ENCODE measurements around the gene UTP15. TPM values are rescaled to one million over a fixed set of nuclear protein-coding genes. Genes with fewer than 3 reads are reported as not detected.

The UTP15 gene
- total RNA-seq, 1 donor: 88.5 TPM

GRCh38 chr5:73599380-73599779, 33.8 kb downstream of the UTP15 start:
- Histone ChIP-seq H3K4me3 (ENCODE audit: low read length) (no peak overlapping the region), H3K4me1 (ENCODE audit: insufficient read depth, low read length) (no peaks in the 10 kb centered on the region), H3K27me3 (ENCODE audit: insufficient read depth, low read length) (no peaks in the 10 kb centered on the region), H3K9me3 (ENCODE audit: low read depth, low read length) (peaks cover 13% of the 10 kb centered on the region)

GRCh38 chr5:73603998-73604397, 38.5 kb downstream of the UTP15 start:
- no peaks in the 10 kb centered on the region for H3K4me1 ChIP-seq (ENCODE audit: insufficient read depth, low read length)
- H3K4me3 ChIP-seq (ENCODE audit: low read length): no peak overlapping the region
- no peaks in the 10 kb centered on the region for H3K27me3 ChIP-seq (ENCODE audit: insufficient read depth, low read length)
- peaks cover 13% of the 10 kb centered on the region for H3K9me3 ChIP-seq (ENCODE audit: low read depth, low read length)

DNA sequence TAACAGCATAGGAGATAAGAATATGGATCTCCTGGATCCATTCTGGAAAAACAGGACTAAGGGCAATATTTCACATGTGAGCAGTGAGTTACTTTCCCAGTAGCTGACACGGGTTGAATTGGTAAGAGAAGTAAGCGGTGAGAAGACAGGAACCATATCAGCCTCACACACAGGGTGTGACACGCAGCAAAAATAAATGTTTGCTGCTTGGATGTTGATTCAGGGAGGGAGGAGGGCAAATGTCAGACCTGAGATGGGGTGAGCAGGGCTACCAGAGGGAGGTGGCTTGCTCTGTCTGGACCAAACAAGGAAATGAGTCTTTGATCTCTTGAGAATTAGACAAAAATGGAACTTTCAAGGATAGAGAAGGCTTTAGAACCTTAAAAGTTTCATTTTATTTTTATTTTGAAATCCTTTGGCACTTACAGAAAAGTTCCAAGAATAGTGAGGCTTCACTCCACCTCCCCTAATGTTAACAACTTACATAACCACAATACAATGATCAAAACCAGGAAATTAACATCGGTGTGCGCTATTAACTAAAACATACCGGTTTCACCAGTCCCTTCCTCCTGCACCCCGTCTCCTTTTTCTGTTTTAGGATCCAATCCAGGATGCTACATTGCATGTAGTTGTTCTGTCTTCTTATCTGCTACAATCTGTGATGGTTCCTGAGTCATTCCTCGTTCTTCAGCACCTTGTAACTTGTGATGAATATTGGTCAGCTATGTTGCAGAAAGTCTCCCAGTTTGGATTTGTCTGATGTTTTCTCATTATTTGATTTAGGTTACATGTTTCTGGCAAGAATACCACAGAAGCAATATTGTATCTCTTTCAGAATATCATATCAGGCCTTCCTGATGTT, 39.9 kb downstream of the UTP15 start:
- Histone ChIP-seq H3K4me1 (ENCODE audit: insufficient read depth, low read length) (no peaks in the 10 kb centered on the region), H3K27me3 (ENCODE audit: insufficient read depth, low read length) (no peaks in the 10 kb centered on the region), H3K9me3 (ENCODE audit: low read depth, low read length) (peaks cover 13% of the 10 kb centered on the region)

GRCh38 chr5:73606206-73606753, 40.7 kb downstream of the UTP15 start:
- Histone ChIP-seq H3K9me3 (ENCODE audit: low read depth, low read length) (peaks cover 11% of the 10 kb centered on the region), H3K4me3 (ENCODE audit: low read length) (no peak overlapping the region), H3K27me3 (ENCODE audit: insufficient read depth, low read length) (no peaks in the 10 kb centered on the region), H3K4me1 (ENCODE audit: insufficient read depth, low read length) (no peaks in the 10 kb centered on the region)

More for the DNA sequence above, 39.9 kb downstream of the UTP15 start:
- H3K4me3 ChIP-seq (ENCODE audit: low read length): no peak overlapping the region

DNA sequence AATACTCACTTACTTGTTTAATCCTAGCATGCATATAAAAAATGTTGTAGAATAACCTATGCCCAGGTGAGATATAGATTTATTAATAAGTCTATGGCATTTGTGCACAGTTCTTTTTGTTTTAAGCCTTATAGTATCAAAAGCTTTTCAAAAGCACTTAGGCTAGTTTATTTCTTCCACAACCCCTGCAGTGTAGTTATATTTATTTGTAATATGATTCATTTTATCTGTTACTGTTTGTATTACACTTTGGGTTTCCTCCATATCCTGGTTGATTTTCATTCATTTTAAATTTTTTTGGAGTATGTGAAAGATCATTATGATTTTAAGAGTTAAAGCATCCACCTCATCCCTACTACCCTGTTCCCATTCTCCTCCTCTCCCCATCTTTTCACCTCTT, 41.7 kb downstream of the UTP15 start:
- H3K4me1 ChIP-seq (ENCODE audit: insufficient read depth, low read length): no peaks in the 10 kb centered on the region
- no peaks in the 10 kb centered on the region for H3K27me3 ChIP-seq (ENCODE audit: insufficient read depth, low read length)
- H3K9me3 ChIP-seq (ENCODE audit: low read depth, low read length): peaks cover 2% of the 10 kb centered on the region
- H3K4me3 ChIP-seq (ENCODE audit: low read length): no peak overlapping the region

GRCh38 chr5:73612799-73613198, 47.3 kb downstream of the UTP15 start:
- no peaks in the 10 kb centered on the region for H3K9me3 ChIP-seq (ENCODE audit: low read depth, low read length)

GRCh38 chr5:73615085-73615484, 49.5 kb downstream of the UTP15 start:
- no peak overlapping the region for H3K4me3 ChIP-seq (ENCODE audit: low read length)
- no peaks in the 10 kb centered on the region for H3K4me1 ChIP-seq (ENCODE audit: insufficient read depth, low read length)
- no peaks in the 10 kb centered on the region for H3K27me3 ChIP-seq (ENCODE audit: insufficient read depth, low read length)
- no peaks in the 10 kb centered on the region for H3K9me3 ChIP-seq (ENCODE audit: low read depth, low read length)

More at GRCh38 chr5:73612799-73613198, 47.3 kb downstream of the UTP15 start:
- Histone ChIP-seq H3K4me1 (ENCODE audit: insufficient read depth, low read length) (no peaks in the 10 kb centered on the region), H3K27me3 (ENCODE audit: insufficient read depth, low read length) (no peaks in the 10 kb centered on the region), H3K4me3 (ENCODE audit: low read length) (no peak overlapping the region)

DNA sequence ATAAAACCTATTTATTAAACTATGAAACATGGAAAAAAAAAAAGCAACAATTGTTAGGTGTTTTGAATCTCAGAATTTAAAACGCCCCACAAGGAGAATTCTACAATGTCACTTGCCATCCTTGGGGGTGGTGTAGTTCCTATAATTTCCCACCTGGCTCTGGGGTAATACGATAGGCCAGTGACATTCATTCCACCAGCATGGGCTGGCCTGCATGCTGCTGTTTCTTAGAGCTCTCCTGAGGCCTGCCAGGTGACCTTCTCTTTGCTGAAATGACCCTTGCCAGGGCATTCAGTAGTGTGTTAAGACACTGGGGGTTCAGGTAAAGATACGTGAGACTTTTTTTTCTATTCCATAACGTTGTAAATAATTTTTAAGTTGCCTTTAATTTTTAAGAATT, 50.4 kb downstream of the UTP15 start:
- Histone ChIP-seq H3K4me3 (ENCODE audit: low read length) (no peak overlapping the region), H3K9me3 (ENCODE audit: low read depth, low read length) (no peaks in the 10 kb centered on the region), H3K27me3 (ENCODE audit: insufficient read depth, low read length) (no peaks in the 10 kb centered on the region), H3K4me1 (ENCODE audit: insufficient read depth, low read length) (no peaks in the 10 kb centered on the region)

- Histone ChIP-seq H3K27me3 (ENCODE audit: insufficient read depth, low read length) (peaks cover 5% of the 10 kb centered on the region), H3K4me1 (ENCODE audit: insufficient read depth, low read length) (no peaks in the 10 kb centered on the region), H3K4me3 (ENCODE audit: low read length) (no peak overlapping the region), H3K9me3 (ENCODE audit: low read depth, low read length) (no peaks in the 10 kb centered on the region)
Observed at GRCh38 chr5:73617510-73618279, 52.2 kb downstream of the UTP15 start.

DNA sequence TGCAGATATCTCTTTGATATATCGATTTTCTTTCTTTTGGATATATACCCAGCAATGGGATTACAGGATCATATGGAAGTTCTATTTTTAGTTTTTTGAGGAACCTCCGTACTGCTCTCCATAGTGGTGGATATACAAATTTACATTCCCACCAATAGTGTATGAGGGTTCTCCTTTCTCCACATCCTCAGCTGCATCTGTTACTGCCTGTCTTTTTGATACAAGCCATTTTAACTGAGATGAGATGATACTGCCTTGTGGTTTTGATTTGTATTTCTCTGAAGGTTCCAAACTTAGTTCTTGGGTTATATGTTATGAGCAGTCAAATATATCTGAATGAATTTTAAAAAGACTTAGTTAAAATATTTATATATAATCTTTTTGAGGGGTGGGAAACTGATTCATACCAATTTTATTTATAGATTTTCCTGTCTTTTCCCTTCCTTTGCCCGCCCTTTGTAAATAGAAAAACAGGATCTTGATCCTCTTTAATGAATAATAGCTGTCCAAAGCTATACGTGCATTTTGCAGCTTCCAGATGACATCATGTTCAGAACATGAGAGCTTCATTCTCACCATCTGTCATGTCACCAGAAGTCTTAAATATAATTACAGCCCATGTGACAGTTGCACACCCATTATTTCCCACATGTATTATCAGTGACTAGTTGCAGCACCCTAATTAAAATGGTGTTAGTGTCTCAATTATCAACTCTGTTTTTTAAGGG, 54.2 kb downstream of the UTP15 start:
- H3K9me3 ChIP-seq (ENCODE audit: low read depth, low read length): no peaks in the 10 kb centered on the region
- H3K4me3 ChIP-seq (ENCODE audit: low read length): no peak overlapping the region
- H3K4me1 ChIP-seq (ENCODE audit: insufficient read depth, low read length): no peaks in the 10 kb centered on the region
- H3K27me3 ChIP-seq (ENCODE audit: insufficient read depth, low read length): peaks cover 8% of the 10 kb centered on the region

- Histone ChIP-seq H3K27me3 (ENCODE audit: insufficient read depth, low read length) (peaks cover 9% of the 10 kb centered on the region), H3K4me3 (ENCODE audit: low read length) (no peak overlapping the region), H3K9me3 (ENCODE audit: low read depth, low read length) (no peaks in the 10 kb centered on the region), H3K4me1 (ENCODE audit: insufficient read depth, low read length) (peaks cover under 1% of the 10 kb centered on the region)
Observed at GRCh38 chr5:73620334-73620687, 54.8 kb downstream of the UTP15 start.

- peaks cover 32% of the 10 kb centered on the region for H3K27me3 ChIP-seq (ENCODE audit: insufficient read depth, low read length)
- no peaks in the 10 kb centered on the region for H3K9me3 ChIP-seq (ENCODE audit: low read depth, low read length)
- H3K4me3 ChIP-seq (ENCODE audit: low read length): no peak overlapping the region
- H3K4me1 ChIP-seq (ENCODE audit: insufficient read depth, low read length): peaks cover 12% of the 10 kb centered on the region
Observed at GRCh38 chr5:73623060-73623459, 57.5 kb downstream of the UTP15 start.

- Histone ChIP-seq H3K4me3 (ENCODE audit: low read length) (no peak overlapping the region), H3K4me1 (ENCODE audit: insufficient read depth, low read length) (peaks cover 12% of the 10 kb centered on the region), H3K9me3 (ENCODE audit: low read depth, low read length) (no peaks in the 10 kb centered on the region), H3K27me3 (ENCODE audit: insufficient read depth, low read length) (peaks cover 37% of the 10 kb centered on the region)
Observed at GRCh38 chr5:73623901-73624404, 58.4 kb downstream of the UTP15 start.

GRCh38 chr5:73624888-73625287, 59.3 kb downstream of the UTP15 start:
- H3K4me1 ChIP-seq (ENCODE audit: insufficient read depth, low read length): peaks cover 12% of the 10 kb centered on the region
- H3K27me3 ChIP-seq (ENCODE audit: insufficient read depth, low read length): peaks cover 38% of the 10 kb centered on the region
- H3K4me3 ChIP-seq (ENCODE audit: low read length): no peak overlapping the region
- no peaks in the 10 kb centered on the region for H3K9me3 ChIP-seq (ENCODE audit: low read depth, low read length)

Data from mononuclear cell (primary cell).